ENCODE measurements around the gene MN1. TPM values are rescaled to one million over a fixed set of nuclear protein-coding genes. Genes with fewer than 3 reads are reported as not detected.

MN1 gene
- total and polyA plus RNA-seq, 2 of the 4 experiments (the other 2 are of a cell fraction) = 0.36 to 1.3 TPM

DNA sequence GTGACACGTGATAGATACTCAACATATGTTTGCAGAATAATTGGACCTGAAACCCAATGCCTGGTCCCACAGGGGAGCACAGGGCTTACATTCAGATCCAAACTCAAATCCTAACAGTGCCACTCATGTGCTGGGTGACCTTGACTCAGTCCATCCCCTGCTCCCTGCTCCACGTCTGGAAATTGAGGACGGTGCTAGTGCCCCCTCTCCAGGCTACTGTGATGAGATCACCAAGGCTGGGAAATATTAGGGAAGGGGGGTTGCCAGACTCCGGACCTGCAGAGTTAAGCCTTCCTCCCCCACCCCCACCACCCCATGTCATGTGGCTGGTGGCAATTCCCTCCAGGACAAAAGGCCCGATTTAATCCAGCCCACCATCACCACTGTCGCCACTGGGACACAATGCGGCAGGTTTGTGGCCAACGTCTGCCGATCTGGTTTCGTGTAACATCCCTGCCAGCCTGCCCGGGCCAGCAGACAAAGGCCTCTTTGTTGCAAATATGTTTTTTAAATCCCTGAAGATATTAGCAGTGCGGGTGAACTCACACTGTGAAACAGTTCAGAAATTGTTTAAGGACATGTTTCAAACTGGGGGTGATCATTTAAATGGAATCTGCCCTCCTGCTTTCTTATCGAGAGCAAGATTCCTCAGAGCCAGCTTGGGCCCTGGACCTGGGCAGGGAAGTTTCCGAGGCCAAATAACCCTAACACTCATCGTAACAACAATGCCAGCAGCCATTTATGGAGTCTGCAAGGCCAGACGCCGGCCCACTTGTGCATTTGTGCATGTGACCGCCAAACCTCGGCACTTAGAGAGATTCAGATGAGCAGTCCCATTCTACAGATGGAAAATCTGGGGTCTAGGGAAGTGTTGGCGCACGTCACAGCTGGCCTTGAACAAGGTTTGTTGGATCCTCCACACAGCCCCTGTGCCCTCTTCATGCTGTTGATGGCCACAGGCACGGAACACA is 19.6 kb upstream of the MN1 start:
- no peaks in the 10 kb centered on the region for H3K36me3 ChIP-seq (ENCODE audit: control insufficient read depth, insufficient read depth, low read length)
- H3K79me1 ChIP-seq (ENCODE audit: low read depth in 1 of 2, low read length in 2 of 2) = no peaks in the 10 kb centered on the region
- 0 out of 2 replicates have a peak overlapping the region, but pooled peaks have one; percentile 14 for H2BK20ac ChIP-seq (ENCODE audit: low read depth, low read length)
- H2BK120ac ChIP-seq (ENCODE audit: low read depth, low read length) = no peak overlapping the region
- no peak for ATAC-seq (ENCODE audit: low read depth)
- H2AFZ ChIP-seq (replicated peaks; ENCODE audit: low read length, poor library complexity) = no peak overlapping the region
- POLR2A ChIA-PET (ENCODE audit: unreplicated experiment) = no interaction called here
- no peak overlapping the region for H2BK5ac ChIP-seq (ENCODE audit: low read depth, low read length, poor library complexity, severe bottlenecking)
- H2AK9ac ChIP-seq (replicated peaks; ENCODE audit: low read depth, low read length, poor library complexity) = peak overlapping the region; percentile 16
- H3K9me3 ChIP-seq (ENCODE audit: control insufficient read depth, insufficient read depth, low read length) = peaks cover 2% of the 10 kb centered on the region
- no peak overlapping the region for H3K23ac ChIP-seq (ENCODE audit: low read depth, low read length)
- 0 out of 2 replicates have a peak, but pooled peaks cover 4% of the 10 kb centered on the region for H3K9me1 ChIP-seq (ENCODE audit: insufficient read depth, low read length)
- no peak overlapping the region for H4K5ac ChIP-seq (ENCODE audit: low read depth, low read length)
- no peak overlapping the region for H3K4ac ChIP-seq (ENCODE audit: low read depth, low read length)
- intact Hi-C loops (cut with micrococcal nuclease) (no loop called here), dilution Hi-C loops (cut with HindIII; ENCODE audit: low sequenced_read_pairs, unreplicated experiment) (no loop called here), in situ Hi-C loops (cut with MboI; ENCODE audit: low sequenced_read_pairs) (no loop called here)
- no peaks in the 10 kb centered on the region for H4K20me1 ChIP-seq (ENCODE audit: insufficient read depth, low read length)
- no peak overlapping the region for H3K56ac ChIP-seq (ENCODE audit: extremely low read depth, insufficient read depth, low read length)
- no peak overlapping the region for H3K4me3 ChIP-seq (ENCODE audit: insufficient read depth, low read depth, low read length)
- H3K4me1 ChIP-seq (ENCODE audit: control insufficient read depth, insufficient read depth, low read length) = no peaks in the 10 kb centered on the region
- no peak for DNase-seq
- H3K18ac ChIP-seq (ENCODE audit: low read depth, low read length) = no peak overlapping the region
- H3K4me2 ChIP-seq (ENCODE audit: low read depth, low read length) = no peak overlapping the region
- no peak overlapping the region for H2BK15ac ChIP-seq (ENCODE audit: low read depth, low read length)
- no peak overlapping the region for H4K8ac ChIP-seq (ENCODE audit: low read depth in 2 of 2, low read length in 2 of 2)
- H3K9ac ChIP-seq (ENCODE audit: low read depth, low read length) = no peak overlapping the region
- H3K27ac ChIP-seq (ENCODE audit: insufficient read depth, low read length) = no peak overlapping the region
- H3K14ac ChIP-seq (replicated peaks; ENCODE audit: low read depth, low read length) = no peak overlapping the region
- CTCF ChIA-PET = no interaction called here
- H4K91ac ChIP-seq (ENCODE audit: insufficient read depth, low read depth, low read length) = no peak overlapping the region
- H3K27me3 ChIP-seq (ENCODE audit: control insufficient read depth, insufficient read depth, low read length) = peaks cover 6% of the 10 kb centered on the region
- no TSS peak for BruUV-seq (replicated peaks)
- 90% methylated on average over 4 of the region's 22 CpGs; no CpG with 5 or more reads in 1 of the 2 experiments for WGBS, 2 experiments (ENCODE audit: extremely low coverage in 2 of 2, insufficient read length in 1 of 2)
- no peak overlapping the region for H2AK5ac ChIP-seq (ENCODE audit: low read depth, low read length)
- TF ChIP-seq, protein P1, sequence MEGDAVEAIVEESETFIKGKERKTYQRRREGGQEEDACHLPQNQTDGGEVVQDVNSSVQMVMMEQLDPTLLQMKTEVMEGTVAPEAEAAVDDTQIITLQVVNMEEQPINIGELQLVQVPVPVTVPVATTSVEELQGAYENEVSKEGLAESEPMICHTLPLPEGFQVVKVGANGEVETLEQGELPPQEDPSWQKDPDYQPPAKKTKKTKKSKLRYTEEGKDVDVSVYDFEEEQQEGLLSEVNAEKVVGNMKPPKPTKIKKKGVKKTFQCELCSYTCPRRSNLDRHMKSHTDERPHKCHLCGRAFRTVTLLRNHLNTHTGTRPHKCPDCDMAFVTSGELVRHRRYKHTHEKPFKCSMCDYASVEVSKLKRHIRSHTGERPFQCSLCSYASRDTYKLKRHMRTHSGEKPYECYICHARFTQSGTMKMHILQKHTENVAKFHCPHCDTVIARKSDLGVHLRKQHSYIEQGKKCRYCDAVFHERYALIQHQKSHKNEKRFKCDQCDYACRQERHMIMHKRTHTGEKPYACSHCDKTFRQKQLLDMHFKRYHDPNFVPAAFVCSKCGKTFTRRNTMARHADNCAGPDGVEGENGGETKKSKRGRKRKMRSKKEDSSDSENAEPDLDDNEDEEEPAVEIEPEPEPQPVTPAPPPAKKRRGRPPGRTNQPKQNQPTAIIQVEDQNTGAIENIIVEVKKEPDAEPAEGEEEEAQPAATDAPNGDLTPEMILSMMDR (conservative IDR thresholded peaks at IDR 0.05; ENCODE audit: low read depth, low read length) = no peak
- TF ChIP-seq RCOR1 (IDR thresholded peaks at IDR 0.05; ENCODE audit: insufficient replicate concordance, low read length) = no peak
- TF ChIP-seq RAD21 (IDR thresholded peaks at IDR 0.05; ENCODE audit: low read length) = no peak
- TF ChIP-seq MAZ (IDR thresholded peaks at IDR 0.05; ENCODE audit: borderline replicate concordance, low read depth, low read length) = no peak
- no peak for TF ChIP-seq CHD1 (IDR thresholded peaks at IDR 0.05; ENCODE audit: low read depth, low read length)
- no peak for TF ChIP-seq FOS (IDR thresholded peaks at IDR 0.05; ENCODE audit: low read depth, low read length)
- no peak for TF ChIP-seq MAFK (IDR thresholded peaks at IDR 0.05; ENCODE audit: low read depth, low read length)
- TF ChIP-seq POLR2A (IDR thresholded peaks at IDR 0.05; ENCODE audit: low read depth, low read length) = no peak
- TF ChIP-seq RFX5 (IDR thresholded peaks at IDR 0.05; ENCODE audit: low read depth, low read length) = no peak
- TF ChIP-seq NFE2L2 (IDR thresholded peaks at IDR 0.05; ENCODE audit: low read depth, low read length) = no peak
- TF ChIP-seq, protein P2, sequence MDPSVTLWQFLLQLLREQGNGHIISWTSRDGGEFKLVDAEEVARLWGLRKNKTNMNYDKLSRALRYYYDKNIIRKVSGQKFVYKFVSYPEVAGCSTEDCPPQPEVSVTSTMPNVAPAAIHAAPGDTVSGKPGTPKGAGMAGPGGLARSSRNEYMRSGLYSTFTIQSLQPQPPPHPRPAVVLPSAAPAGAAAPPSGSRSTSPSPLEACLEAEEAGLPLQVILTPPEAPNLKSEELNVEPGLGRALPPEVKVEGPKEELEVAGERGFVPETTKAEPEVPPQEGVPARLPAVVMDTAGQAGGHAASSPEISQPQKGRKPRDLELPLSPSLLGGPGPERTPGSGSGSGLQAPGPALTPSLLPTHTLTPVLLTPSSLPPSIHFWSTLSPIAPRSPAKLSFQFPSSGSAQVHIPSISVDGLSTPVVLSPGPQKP (IDR thresholded peaks at IDR 0.05; ENCODE audit: borderline replicate concordance, low read depth, low read length) = no peak
- TF ChIP-seq MXI1 (IDR thresholded peaks at IDR 0.05; ENCODE audit: borderline replicate concordance, low read depth, low read length) = no peak
- no peak for TF ChIP-seq CEBPB (IDR thresholded peaks at IDR 0.05; ENCODE audit: low read depth, low read length)
- TF ChIP-seq, protein P3, sequence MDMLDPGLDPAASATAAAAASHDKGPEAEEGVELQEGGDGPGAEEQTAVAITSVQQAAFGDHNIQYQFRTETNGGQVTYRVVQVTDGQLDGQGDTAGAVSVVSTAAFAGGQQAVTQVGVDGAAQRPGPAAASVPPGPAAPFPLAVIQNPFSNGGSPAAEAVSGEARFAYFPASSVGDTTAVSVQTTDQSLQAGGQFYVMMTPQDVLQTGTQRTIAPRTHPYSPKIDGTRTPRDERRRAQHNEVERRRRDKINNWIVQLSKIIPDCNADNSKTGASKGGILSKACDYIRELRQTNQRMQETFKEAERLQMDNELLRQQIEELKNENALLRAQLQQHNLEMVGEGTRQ (IDR thresholded peaks at IDR 0.05; ENCODE audit: low read depth, low read length) = no peak
